Stimulated activated CD8-positive, alpha-beta memory T cell treated with anti-CD3 and anti-CD28 coated beads, Interleukin-7, amount 100 ng/mL, for 1 hour (primary cell): Measurements from ENCODE around the gene VWA8.
"Not testable (repeated sequence)": the region's sequence is repeated elsewhere in the genome, so short reads cannot be mapped to it uniquely, and the experiment has no call there.

ENCODE experiments used
- DNase-seq, 2 donors: peaks; one replicate each; pipeline ENCODE4 v3.0.0-alpha.2; 2020; ENCODE audit warnings: low read depth in 2 of 2

VWA8 gene

DNA sequence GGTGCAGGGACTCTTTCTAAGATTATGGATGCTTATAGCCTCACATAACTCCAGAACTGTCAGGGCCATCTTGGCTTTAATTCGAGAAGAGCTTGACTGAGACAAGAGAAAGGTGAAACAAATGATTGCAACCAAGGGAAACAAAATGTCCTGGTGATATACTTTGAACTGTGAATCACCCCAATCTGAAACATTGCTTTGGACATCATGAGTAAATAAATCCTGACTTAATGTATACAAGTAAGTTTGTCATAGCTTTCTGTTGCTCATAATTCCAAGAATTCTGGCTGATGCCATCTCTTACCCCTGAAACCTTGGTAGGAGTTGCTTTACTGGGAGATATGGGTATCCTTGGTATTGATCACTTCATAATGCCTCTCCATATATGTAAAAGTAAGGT lies 5.8 kb upstream of the VWA8 start:
- DNase-seq: no peak

DNA sequence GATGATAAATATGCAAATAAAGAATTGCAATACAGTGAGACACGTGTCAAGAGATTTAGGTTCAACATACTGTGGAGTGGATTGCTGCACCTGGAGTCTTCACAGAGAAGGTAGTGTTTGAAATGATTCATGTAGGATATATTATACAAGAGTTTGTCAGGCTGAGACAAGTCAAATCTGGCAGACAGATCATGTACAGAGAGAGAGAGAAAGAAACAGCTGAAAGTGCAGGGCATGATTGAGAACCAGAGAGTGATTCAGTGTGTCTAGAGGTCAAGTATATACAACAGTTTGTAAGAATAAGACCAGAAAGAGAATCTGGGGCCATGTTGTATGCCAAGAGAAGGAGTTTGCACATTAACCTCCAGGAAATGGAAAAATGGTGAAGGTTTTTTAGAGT lies 2.1 kb upstream of the VWA8 start:
- DNase-seq: no peak

DNA sequence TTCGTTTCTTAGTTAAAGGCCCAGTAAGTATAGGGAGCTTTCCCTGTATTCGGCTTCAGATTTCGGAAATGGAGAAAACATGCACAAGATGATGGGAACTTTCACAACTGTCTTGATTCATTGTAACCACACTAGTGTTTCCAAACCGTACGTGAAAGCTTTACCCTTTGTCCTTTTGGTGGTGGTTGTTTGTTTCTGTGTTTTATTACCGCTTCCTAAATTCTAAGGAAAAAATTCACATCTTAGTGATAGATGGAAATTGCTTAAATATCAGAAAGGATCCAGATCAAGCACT lies 504 bp upstream of the VWA8 start:
- DNase-seq: no peak

DNA sequence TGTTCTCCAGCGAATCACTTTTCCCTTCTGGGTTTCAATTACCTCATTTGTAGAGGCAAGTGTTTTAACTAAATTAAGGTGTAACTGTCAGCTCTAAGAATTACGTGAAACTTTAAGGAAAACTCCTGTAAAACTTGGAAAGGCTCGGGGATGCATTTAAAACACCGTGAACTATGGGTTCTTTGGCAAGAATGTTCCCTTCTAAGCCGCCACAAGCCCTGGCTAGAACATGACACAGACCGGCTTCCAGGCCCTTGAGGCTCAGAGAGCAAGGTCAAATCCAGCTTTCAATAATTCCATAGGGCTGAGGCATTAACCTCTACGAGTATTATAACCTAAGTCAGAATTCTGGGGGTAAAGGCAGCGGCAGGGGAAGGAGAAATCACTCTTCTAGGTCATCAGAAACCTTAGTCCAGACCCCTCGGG lies 685 bp downstream of the VWA8 start:
- no peak for DNase-seq

DNA sequence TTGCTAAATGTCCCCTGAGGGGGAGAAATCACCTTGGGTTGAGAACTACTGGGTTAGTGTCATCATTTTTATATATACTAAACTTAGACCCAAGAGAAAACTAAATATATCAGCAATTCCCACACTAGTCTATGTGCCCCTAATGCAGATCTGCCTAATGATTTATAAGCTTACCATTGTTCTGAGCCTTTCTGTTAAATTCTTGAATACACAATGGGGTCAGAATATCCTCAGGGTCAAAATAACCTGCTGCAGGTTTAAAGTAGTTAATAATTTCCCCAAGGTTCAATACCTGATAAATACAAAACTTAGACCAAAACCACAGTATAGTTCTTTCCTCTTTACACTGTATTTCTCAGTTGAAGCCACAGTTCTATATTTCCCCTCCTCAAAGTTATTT lies 4.6 kb downstream of the VWA8 start:
- DNase-seq: no peak

DNA sequence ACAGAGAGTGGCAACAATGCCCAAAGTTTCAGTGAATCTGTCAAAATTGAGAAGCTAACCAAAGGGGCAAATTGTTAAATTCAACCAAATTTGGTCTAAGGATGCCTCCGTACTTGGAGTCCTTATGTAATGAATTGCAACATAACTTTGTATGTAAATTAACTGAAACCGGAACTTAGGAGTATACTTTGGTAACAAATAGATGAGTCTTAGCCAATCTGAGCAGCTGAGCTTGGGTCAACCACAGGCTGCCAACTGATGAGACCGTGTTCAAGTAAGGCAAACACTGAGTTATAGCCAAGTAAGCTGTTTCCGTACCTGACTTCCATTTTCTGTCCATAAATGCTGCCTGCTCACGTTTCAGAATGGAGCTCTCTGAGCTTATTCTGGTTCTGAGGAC lies 5.3 kb downstream of the VWA8 start:
- no peak for DNase-seq

DNA sequence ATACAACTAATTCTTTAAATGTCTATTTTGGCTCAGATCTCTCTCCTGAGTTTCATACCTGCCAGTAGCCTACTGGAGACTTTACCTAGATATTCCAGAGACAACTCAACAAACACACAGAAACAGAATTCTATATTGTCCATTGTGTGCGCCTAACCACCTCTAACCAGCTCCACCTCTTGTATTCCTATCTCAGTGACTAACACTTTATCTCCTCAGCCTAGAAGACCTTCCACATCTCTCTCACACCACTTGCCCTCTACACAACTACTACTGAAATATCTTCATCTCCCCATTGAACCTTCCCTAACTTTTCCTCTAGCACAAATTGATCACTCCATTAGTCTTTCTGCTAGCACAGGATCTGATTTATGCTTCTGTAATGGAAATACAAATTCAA lies 6.7 kb downstream of the VWA8 start:
- no peak for DNase-seq

DNA sequence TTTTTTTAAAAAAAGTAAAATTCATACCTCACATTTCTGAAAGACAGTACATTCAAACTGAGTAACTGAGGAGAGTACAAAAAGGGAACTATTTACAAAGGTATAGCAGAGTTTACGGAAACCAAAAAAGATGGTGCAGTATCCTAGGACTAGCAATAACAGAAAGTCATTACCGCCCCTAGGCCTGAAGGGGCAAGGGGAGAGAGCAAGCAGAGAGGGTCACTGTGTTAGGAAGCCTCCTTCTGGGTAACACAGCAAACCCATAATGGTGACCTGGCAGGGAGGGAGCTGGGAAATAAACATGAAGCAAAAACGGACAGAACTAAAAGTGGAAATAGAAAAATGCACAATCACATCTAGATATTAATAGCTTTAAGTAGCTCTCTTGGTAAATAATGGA lies 8.2 kb downstream of the VWA8 start:
- DNase-seq: no peak

DNA sequence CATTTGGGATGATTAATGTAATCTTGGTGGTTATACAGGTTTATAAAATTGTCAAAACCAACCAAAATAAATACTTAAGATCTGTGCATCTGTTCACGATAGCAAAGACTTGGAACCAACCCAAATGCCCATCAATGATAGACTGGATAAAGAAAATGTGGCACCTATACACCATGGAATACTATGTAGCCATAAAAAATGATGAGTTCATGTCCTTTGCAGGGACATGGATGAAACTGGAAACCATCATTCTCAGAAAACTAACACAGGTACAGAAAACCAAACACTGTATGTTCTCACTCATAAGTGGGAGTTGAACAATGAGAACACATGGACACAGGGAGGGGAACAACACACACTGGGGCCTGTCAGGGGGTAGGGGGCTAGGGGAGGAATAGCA lies 11.8 kb downstream of the VWA8 start:
- DNase-seq: not testable (repeated sequence)

DNA sequence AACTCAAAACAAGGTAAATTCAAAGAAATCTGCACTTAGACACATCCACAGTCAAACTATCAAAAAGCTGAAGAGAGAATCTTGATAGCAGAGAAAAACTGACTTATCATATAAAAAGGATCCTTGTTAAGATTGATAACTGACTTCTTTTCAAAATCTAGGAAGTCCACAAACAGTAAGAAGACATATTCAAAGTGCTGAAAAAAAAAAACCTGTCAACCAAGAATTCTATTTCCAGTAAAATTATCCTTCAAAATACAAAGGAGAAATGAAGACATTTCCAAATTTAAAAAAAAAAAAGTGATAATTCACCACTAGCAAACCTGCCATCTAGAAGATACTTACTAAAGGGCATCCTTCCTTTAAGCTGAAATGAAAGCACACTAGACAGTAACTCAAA lies 15.0 kb downstream of the VWA8 start:
- no peak for DNase-seq

DNA sequence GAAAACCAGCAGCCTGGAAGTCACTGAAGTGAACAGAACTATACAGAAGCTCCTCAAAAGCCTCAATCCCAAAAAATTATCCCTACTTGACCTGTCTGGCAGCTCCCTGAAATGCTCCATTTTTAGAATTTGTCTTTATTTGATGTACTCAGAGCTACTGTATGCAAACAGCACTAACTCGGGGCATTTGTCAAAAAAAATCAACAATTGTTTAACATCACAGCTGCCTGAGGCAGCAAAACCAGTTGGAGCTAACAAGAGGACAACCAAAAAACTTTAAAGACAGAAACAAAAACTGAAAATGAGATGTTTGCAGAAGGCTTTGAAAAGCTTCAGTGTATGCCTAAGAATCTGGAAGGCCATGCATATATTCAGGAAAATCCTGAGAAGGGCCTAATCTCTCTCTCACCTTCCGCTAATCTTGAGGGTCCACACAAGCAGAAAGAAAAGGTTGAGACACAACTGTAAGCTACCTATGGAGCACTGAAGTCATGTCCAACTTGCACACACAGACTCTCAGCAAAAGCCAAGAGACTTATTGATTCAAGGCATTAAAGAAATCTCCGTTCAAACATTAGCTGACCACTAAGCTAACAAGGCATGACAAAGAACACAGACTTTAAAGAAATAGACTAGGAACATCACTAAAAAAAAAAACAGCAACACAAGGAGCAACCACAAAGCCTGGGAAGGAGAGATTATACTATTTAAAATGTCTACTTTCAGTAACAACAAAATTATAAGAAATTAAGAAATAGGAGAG lies 16.1 kb downstream of the VWA8 start:
- no peak for DNase-seq

DNA sequence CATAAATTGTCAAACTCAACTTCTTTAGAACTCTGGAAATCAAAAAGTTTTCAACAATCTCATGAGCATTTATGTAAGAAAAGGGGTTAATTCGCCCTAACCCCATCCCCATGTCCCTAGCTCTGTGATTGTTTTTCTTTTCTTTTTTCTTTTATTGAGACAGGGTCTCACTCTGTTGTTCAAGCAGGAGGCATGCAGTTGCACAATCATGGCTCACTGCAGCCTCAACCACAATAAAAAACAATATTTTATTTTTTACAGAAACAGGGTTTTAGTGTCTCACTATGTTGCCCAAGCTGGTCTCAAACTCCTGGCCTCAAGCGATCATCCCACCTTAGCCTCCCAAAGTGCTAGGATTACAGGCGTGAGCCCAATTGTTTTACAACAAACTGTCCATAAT lies 16.7 kb downstream of the VWA8 start:
- DNase-seq: no peak

DNA sequence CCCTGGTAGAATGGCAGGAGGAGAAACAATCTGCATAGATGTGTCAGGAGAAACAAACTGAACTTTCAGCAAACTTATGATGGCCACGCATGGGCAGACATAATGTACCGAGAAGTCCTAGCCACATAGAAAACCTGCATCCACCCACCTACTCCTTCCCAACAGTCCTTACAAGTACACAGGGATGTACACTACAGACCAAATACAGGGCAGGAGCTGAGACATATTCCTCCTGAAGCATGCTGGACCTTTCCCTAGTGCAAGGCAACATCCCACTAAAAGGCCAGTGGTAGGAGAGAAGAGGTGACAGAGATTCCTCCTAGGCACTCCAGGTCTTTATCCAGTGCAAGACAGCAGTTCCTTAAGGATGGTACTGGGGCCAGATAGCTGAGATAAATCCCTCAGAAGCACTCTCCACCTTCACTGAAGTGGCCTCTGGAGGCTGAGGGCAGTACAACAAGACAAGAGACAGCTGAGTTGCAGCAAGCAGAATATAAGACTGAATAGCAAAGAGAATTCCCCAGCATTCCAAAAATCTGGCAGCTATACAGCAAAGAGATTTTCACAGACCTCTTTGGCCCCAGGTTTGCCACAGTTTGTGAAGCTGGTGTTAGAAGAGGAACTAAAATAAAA lies 18.3 kb downstream of the VWA8 start:
- no peak for DNase-seq

DNA sequence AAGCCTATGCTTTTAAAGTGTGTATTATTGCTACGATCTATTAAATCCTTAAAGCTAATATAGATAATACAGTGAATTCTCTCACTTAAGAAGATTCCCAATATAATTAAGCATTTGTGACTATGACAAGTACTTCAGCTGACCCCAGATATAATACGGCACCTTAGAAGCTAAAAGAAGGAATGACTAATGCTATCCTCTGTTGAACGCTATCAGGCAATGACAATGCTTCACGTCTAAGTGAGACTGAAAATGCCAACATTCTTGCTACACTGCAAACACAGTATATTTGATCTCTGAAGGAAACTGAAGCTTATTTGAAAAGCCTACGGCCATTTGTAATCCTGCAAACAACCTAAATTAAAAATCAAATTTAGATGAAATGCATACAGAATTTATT lies 19.7 kb downstream of the VWA8 start:
- no peak for DNase-seq

DNA sequence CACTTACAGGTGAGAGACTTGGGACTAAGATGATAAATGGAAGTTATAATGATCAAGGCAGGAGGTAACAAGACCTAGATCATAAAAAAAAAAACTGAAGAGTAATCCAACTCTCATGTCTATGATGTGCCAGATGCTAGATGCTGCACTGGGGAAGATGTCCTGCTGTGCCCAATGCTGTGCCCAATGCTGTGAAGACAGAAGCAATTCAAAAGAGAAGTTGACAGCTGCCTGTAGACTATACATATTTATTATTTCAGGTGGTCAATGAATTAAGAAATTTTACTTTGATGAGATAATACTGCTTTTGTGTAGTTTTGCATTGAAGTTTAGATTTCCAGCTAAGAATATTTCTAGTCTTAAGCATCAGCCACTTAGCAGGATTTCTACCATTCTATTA lies 21.5 kb downstream of the VWA8 start:
- DNase-seq: no peak

DNA sequence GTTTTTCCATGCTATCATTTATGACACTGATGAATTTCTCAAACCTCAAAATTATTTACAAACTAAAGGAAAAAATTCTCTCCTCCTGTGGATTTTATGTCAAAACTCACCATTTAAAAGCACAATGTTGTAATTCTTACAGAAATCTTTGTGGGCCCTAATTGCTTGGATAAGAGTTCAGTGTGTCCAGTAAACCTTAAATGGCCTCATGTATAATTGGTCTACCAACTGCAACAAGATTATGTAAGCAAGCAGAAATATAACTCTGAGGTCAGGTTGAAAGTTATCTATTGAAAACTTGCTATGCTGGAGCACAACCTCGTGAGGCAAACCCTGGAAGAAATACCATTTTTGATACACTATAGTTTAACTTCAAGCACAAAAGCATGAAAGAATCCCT lies 22.0 kb downstream of the VWA8 start:
- DNase-seq: no peak

DNA sequence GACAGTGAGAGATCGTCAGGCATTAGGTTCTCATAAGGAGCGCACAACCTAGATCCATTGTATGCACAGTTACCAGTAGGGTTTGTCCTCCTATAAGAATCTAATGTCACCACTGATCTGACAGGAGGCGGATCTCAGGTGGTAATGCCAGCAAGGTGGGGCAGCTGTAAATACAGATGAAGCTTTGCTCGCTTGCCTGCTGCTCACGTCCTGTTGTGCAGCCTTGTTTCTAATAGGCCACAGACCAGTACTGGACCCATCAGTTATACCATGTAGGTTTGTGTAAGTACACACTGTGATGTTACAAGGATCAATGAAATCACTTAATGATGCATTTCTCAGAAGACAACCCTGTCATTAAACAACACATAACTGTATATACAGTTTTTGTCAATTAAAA lies 23.5 kb downstream of the VWA8 start:
- no peak for DNase-seq

DNA sequence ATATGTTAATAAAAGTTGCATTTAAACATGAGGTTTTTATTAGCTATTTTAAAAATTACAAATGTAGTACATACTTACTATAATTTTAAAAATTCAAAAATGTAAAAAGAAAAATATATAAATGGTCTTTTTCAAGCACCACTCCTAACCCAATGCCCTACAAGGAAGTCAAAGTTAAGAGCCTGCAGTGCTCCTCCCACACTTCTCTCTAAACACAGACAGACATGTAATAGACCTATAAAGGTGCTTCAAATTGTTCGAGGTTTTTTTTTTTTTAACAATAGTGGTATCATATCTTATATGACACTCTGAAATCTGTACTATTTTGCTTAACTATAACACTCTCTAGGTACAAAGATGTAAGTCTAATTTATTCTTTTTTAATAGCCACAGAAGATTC lies 25.4 kb downstream of the VWA8 start:
- DNase-seq: no peak

DNA sequence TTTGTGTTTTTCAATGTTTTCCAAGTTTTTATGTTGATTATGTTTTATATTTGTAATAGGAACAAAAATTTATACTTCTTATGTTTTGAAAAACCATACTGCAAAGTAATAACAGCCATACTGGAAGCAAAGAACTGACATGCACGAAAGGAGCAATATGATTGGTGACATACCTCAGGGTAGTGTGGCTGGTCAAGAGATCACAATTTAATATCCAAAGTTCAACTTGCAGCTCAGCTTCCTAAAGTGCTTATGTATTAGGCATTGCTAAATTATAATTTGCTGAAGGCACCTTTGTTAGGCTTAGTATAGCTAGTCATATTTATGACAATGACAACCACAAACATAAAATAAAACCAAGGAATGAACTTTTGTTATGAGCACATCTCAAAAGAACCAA lies 25.9 kb downstream of the VWA8 start:
- DNase-seq: no peak

DNA sequence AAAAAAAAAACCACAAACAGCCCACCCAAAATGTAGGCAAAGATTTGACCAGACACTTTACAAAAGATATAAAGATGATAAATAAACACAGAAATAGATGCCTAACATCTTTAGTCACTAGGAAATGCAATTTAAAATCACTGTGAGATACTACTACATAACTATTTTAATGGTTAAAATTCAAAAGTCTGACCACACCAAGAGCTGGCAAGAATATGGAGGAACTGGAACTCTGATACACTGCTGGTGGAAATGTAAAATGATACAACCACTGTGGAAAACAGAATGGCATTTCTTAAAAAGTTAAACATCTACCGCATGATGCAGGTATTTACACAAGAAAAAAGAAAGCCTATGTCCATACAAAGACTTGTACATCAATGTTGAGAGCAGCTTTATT lies 26.8 kb downstream of the VWA8 start:
- DNase-seq: no peak

DNA sequence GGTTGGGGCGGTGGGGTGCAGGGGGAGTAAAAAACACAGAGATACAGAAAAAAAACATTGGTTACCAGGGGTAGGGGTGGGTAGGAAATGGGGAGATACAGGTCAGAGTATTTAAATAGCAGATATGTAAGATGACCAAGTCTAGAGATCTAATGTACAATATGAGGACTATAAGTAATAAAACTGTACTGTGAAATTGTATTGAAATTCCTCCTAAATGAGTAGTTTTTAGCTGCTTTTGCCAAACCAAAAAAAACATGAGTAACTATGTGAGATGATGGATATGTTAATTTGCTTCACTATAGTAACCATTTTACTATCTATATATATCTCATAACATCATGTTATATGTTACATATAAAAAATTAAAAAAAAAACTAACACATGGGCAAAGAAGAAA lies 29.6 kb downstream of the VWA8 start:
- DNase-seq: no peak

DNA sequence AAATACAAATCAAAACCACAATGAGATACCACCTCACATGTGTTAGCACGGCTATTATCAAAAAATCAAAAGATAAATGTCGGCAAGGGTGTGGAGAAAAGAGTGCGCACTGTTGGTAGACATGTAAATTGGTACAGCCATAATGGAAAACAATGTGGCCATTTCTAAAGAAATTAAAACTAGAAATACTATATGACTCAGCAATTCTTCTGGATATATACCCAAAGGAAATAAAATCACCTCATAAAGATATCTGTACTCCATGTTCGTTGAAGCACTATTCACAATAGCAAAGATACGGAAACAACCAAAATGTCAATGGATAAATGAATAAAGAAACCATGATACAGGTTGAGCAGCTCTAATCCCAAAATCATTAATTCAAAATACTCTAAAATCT lies 30.8 kb downstream of the VWA8 start:
- no peak for DNase-seq

DNA sequence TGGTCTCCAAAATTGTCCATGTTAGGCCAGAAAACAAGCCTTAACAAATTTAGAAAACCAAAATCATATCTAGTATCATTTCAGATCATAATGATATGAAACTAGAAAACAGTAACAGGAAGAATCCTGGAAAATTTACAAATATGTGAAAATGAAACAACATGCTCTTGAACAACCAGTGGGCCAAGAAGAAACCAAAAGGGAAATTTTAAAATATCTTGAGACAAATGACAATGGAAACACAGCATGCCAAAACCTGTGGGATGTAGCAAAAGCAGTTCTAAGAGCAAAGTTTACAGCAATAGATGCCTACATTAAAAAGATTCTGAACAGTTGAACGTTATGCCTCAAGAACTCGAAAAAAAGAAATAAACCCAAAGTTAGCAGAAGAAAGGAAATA lies 32.6 kb downstream of the VWA8 start:
- no peak for DNase-seq

DNA sequence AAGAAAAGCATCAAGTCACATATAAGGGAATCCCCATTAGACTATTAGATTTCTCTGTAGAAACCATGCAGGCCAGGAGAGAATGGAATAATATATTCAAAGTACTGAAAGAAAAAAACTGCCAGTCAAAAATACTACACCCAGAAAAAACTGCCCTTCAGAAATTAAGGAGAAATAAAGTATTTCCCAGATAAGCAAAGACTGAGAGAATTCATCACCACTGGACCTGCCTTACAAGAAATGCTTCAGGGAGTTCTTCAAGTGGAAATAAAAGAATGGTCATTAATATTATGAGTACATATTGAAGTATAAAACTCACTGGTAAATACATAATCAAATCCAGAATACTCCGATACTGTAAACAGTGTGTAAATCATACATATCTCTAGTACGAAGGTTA lies 35.9 kb downstream of the VWA8 start:
- no peak for DNase-seq
